Measurements from ENCODE around the gene MXD3.

- TF ChIP-seq CTCF (IDR thresholded peaks at IDR 0.05 in 2 of 3, conservative IDR thresholded peaks at IDR 0.05 in 1 of 3; ENCODE audit: control insufficient read depth in 2 of 3, extremely low read depth in 1 of 3, insufficient read depth in 1 of 3, low read depth in 3 of 3, low read length in 3 of 3) (peak; percentile 85 to 97 (median 93)), SP1 (IDR thresholded peaks at IDR 0.05; ENCODE audit: low read depth, low read length) (no peak), SREBF1 (IDR thresholded peaks at IDR 0.05; ENCODE audit: low read length) (no peak), POLR2AphosphoS5 (IDR thresholded peaks at IDR 0.05; ENCODE audit: low read length) (no peak), ESRRA (IDR thresholded peaks at IDR 0.05; ENCODE audit: low read length) (no peak), JUNB (IDR thresholded peaks at IDR 0.05) (no peak), POLR2A (IDR thresholded peaks at IDR 0.05; ENCODE audit: low read depth, low read length) (no peak), TCF7 (IDR thresholded peaks at IDR 0.05; ENCODE audit: borderline replicate concordance) (no peak), E4F1 (IDR thresholded peaks at IDR 0.05; ENCODE audit: borderline replicate concordance, partially characterized antibody) (no peak)
Measured at GRCh38 chr5:177317959-177318377, 6.3 kb upstream of the MXD3 start.

All from GM12878 (cell line).